ENCODE measurements around the gene STAM.

DNA sequence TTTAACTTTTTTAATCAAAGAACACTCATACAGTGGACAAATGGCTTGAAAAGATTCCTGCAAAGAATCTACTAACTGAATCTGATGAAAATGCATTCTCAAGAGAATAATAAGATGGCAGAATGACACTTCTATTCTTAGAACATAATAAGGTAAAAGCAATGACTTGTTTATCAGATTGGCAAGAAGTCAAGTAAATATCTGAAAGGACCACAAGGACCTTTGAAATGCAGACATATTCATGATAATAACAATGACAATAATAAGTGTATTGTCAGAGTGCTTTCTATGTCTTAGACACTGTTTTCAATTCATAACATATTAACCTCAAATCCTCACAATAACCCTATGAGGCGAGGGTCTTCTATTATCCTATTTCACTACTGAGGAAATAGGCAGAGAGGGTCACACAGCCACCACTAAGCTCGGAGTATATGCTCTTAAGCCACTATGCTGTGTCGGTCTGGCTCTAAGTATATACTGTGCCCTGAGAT, 37.4 kb upstream of the STAM start:
- TF ChIP-seq, protein P1, sequence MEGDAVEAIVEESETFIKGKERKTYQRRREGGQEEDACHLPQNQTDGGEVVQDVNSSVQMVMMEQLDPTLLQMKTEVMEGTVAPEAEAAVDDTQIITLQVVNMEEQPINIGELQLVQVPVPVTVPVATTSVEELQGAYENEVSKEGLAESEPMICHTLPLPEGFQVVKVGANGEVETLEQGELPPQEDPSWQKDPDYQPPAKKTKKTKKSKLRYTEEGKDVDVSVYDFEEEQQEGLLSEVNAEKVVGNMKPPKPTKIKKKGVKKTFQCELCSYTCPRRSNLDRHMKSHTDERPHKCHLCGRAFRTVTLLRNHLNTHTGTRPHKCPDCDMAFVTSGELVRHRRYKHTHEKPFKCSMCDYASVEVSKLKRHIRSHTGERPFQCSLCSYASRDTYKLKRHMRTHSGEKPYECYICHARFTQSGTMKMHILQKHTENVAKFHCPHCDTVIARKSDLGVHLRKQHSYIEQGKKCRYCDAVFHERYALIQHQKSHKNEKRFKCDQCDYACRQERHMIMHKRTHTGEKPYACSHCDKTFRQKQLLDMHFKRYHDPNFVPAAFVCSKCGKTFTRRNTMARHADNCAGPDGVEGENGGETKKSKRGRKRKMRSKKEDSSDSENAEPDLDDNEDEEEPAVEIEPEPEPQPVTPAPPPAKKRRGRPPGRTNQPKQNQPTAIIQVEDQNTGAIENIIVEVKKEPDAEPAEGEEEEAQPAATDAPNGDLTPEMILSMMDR (IDR thresholded peaks at IDR 0.05) = no peak
- no peak for TF ChIP-seq POLR2A (IDR thresholded peaks at IDR 0.05)
